Ramos (cell line): ENCODE measurements around the gene STT3A.

Experiments used
- in situ Hi-C: fragments of 300-500 bp; cut with MboI; formaldehyde crosslinking; loops from one replicate; pipeline ENCODE4 v1.14.3; 2022; ENCODE audit warnings: low sequenced_read_pairs; ENCODE audit not compliant: unreplicated experiment

STT3A gene

DNA sequence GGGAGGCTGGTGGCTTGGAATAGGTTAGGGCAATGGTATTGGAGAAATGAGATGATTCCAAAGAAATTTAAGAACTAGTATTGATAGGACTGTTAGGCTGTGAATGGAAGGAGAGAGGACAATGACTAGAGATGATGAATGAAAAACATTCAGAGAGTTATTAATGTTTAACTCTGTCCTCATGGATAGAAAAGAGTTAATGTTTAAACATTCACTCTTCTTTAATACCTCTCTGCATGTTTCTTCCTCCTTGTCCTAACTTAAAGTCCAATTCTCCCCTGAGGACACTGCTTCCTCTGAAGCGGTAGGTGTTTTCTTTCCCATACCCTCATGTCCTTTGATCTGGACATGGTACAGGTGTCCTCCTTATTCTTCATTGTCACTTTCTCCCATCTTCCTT lies 45.7 kb downstream of the STT3A start:
- in situ Hi-C loops, result loop anchor here (25.0 kb wide), 1 partner anchor 249 kb away; the partner anchor contains the start of gene HYLS1

DNA sequence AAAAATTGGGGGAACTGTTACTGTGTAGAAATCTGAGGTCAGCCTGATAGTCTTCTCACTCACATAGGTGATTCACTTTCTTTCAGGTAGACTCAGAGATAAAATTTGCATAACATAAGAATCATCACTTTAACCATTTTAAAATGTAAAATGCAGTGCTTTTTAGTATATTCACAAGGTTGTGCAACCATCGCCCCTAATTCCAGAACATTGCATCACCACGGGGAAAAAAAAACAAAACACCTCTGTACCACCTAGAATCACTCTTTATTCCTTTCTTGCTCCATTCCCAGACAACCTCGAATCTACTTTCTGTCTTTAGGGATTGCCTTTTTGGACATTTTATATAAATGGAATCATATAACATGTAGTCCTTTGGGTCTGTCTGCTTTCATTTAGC lies 53.2 kb downstream of the STT3A start:
- in situ Hi-C loops, result loop anchor here (25.0 kb wide), 1 partner anchor 241 kb away; the partner anchor contains the start of gene HYLS1

DNA sequence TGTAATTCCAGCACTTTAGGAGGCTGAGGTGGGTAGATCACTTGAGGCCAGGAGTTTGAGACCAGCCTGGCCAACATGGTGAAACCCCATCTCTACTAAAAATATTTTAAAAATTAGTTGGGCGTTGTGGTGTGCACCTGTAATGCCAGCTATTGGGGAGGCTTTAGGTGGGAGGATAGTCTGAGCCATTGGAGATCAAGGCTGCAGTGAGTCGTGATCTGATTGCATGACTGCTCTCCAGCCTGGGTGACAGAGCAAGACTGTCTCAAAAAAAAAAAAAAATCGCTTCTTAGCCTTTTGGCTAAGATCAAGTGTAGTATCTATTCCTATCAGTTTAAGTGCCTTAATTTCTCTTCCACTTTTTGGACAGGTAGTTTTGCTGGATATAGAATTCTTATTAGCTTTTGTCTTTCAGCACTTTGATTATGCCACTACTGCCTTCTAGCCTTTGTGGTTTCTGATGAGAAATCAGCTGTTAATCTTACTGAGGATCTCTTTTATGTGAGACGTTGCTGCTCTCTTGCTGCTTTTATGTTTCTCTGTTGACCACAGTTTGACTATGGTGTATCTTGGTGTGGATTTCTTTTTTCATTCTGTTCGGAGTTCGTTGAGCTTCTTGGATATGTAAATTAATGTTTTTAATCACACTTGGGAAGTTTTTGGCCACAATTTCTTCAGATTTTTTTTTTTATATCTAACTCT lies 57.0 kb downstream of the STT3A start:
- in situ Hi-C loops, result loop anchor here (25.0 kb wide), 1 partner anchor 238 kb away; the partner anchor contains the start of gene HYLS1

DNA sequence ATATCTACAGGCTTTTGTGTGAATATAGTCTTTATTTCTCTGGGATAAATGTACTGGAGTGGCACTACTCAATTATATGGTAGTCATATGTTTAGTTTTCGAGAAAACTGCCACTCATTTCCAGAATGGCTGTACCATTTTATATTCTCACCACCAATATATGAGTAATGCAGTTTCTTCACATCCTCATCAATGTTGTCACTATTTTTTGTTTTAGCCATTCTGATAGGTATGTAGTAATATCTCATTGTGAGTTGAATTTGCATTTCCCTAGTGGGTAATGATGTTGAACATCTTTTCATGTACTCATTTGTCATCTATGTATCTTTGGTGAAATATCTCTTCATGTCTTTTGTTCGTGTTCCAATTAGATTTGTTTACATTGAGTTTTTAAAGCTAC lies 70.0 kb downstream of the STT3A start:
- in situ Hi-C loops, result no loop called here

DNA sequence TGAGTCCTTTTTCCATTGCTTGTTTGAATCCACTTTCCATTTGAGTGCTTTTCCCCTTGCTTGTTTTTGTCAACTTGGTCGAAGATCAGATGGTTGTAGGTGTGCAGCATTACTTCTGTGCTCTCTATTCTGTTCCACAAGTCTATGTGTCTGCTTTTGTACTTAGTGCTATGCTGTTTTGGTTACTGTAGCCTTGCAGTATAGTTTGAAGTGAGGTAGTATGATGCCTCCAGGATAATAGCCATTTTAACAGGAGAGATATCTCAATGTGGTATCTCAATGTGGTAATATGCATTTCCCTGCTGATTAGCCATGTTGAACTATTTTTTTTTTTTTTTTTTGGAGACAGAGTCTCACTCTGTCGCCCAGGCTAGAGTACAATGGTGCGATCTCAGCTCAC lies 71.3 kb downstream of the STT3A start:
- in situ Hi-C loops, result no loop called here

DNA sequence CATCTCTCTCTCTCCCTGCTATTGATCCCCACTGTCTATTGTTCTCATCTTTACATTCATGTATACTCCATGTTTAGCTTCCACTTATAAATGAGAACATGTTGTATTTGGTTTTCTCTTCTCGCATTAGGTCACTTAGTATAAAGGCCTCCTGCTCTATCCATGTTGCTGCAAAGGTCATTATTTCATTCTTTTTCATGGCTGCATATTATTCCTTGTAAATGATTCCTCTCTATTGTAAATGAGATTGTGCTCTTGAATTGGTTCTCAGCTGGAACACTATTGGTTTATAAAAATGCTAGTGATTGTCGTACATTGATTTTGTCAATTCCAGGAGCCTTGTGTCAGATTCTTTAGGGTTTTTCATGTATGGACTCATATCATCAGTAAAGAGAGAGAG lies 74.5 kb downstream of the STT3A start:
- in situ Hi-C loops, result no loop called here

DNA sequence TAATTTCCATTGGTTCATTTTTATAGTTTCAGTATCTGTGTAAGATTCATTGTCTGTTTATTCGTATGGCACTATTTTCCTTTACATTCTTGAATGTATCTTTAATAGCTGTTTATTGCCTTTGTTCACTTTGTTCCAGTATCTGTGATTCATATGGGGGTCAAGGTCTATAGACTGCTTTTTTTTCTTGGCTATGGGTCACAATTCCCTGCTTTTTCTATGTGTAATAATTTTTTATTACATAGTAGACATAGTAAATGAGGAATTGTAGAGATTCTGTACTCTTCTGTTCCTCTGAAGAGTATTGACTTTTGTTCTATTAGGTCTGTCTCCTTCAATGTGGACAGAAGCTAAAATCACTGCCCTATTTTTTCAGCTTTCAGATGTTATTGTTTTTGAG lies 77.5 kb downstream of the STT3A start:
- in situ Hi-C loops, result no loop called here

DNA sequence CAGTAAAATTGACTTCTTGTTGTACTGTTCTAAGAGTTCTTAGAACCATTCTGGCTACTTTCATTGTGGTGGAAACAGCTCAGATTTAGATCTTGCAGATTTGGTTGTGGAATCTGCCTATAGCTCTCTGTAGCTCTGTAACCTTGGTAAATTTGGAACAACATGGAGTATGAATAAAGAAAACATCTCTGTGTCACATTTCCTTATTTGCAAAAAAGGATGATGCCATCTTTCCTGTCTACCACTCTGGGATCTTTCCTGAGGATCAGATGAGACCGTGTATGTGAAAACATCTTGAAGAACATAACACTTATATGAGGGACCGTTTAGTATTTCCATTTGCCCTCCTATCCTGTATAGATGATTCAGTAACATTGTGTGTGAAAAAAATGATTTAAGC lies 78.9 kb downstream of the STT3A start:
- in situ Hi-C loops, result no loop called here
